Prostate gland (tissue), 2 donors: Measurements from ENCODE around the gene ABL2. TPM values are rescaled to one million over a fixed set of nuclear protein-coding genes. Genes with fewer than 3 reads are reported as not detected.
"Not testable (repeated sequence)": the region's sequence is repeated elsewhere in the genome, so short reads cannot be mapped to it uniquely, and the experiment has no call there.

Experiments used
- DNase-seq: peaks from one replicate; pipeline ENCODE4 v3.0.0-alpha.2; 2019; ENCODE audit warnings: low spot score
- H3K27ac ChIP-seq, 2 donors: fragments of 200-600 bp; sonication (generic); 2 replicates each; pipeline ENCODE4 v1.5.1; 2017 to 2019
- H3K27me3 ChIP-seq: fragments of 200-600 bp; sonication (generic); replicated peaks from 2 replicates; pipeline ENCODE4 v1.5.1; 2019; ENCODE audit not compliant: insufficient read depth
- H3K36me3 ChIP-seq, 2 donors: fragments of 200-600 bp; sonication (generic); 1 replicate in 1 of 2; 2 replicates in 1 of 2; pipeline versions ENCODE4 v1.5.1 to v1.8.1; 2017 to 2019
- H3K4me1 ChIP-seq: fragments of 200-600 bp; sonication (generic); replicated peaks from 2 replicates; pipeline ENCODE4 v1.5.1; 2019
- H3K4me3 ChIP-seq, 2 donors: fragments of 200-600 bp; sonication (generic); 2 replicates each; pipeline ENCODE4 v1.5.1; 2017 to 2019
- H3K9me3 ChIP-seq: fragments of 200-600 bp; sonication (generic); 2 replicates; pipeline ENCODE4 v1.5.1; 2017
- CTCF ChIP-seq, 4 experiments: fragments of 200-600 bp in 2 of 4; fragments of 450-650 bp in 2 of 4; sonication (generic) in 2 of 4; IDR thresholded peaks; 1 replicate in 3 of 4; 2 replicates in 1 of 4; pipeline ENCODE4 v1.5.1; 2016 to 2019; ENCODE audit warnings: antibody characterized with exemption in 4 of 4, mild to moderate bottlenecking in 2 of 4, moderate library complexity in 2 of 4
- POLR2A ChIP-seq: fragments of 450-650 bp; IDR thresholded peaks from one replicate; pipeline ENCODE4 v1.6.1; 2016; ENCODE audit warnings: antibody characterized with exemption, mild to moderate bottlenecking
- POLR2AphosphoS5 ChIP-seq: sonication (generic); formaldehyde crosslinking; IDR thresholded peaks from one replicate; pipeline ENCODE4 v1.6.1; 2017; ENCODE audit warnings: antibody characterized with exemption
- WGBS: methylation state at CpG from one replicate; pipeline ENCODE4 v1.1.5; 2018; 5-methylcytosine and 5-hydroxymethylcytosine counted together
- intact Hi-C: fragments of 100-400 bp; cut with DNase I; formaldehyde crosslinking; loops from one replicate; pipeline ENCODE4 v1.14.2; 2022
- total RNA-seq, 2 donors: library from RNA; depleted of rRNA; stranded (reverse); fragments of >200 nt; gene quantifications; one replicate each; pipeline ENCODE4 v1.1.0, GENCODE V29; 2016

The ABL2 gene
- total RNA-seq, 2 donors from 2014 or later: 12.1 to 18.4 TPM

DNA sequence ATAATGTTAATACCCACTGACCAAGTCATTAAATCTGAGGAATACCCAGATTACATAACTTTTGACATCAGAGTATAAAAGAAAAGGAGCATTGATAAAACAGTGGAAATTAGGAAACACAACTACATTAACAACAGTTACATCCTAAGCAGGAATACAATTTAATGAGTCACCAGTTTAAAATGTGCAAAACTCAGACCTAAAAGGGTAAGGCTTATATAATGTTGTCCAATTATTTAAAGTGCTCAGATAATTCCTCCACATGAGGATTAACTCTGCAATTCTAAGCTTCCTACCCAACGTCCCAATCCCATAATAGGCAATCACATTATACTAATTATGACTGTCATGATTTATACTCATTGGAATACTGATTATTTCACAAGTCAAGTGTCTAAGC, 50.5 kb downstream of the ABL2 start:
- H3K4me3 ChIP-seq: no peak overlapping the region
- intact Hi-C loops: no loop called here
- TF ChIP-seq POLR2AphosphoS5 (no peak), POLR2A (no peak), CTCF (IDR thresholded peaks at IDR 0.05) (no peak)
- H3K4me1 ChIP-seq: no peaks in the 10 kb centered on the region
- H3K27me3 ChIP-seq: no peaks in the 10 kb centered on the region
- no peaks in the 10 kb centered on the region for H3K36me3 ChIP-seq
- no peak for DNase-seq
- H3K9me3 ChIP-seq: no peaks in the 10 kb centered on the region
- 48% methylated on average over 1 of the region's 1 CpG for WGBS
- no peak overlapping the region for H3K27ac ChIP-seq

- H3K9me3 ChIP-seq: no peaks in the 10 kb centered on the region
- no peak for TF ChIP-seq CTCF (IDR thresholded peaks at IDR 0.05)
- TF ChIP-seq POLR2A: no peak
- no peak for TF ChIP-seq POLR2AphosphoS5
- no peak for DNase-seq
- H3K27ac ChIP-seq: no peak overlapping the region
- WGBS: 88% methylated on average over 4 of the region's 4 CpGs
- H3K36me3 ChIP-seq: no peaks in the 10 kb centered on the region
- intact Hi-C loops: no loop called here
- H3K27me3 ChIP-seq: no peaks in the 10 kb centered on the region
- no peaks in the 10 kb centered on the region for H3K4me1 ChIP-seq
- no peak overlapping the region for H3K4me3 ChIP-seq
Measured at GRCh38 chr1:179178183-179178582, 51.3 kb downstream of the ABL2 start.

DNA sequence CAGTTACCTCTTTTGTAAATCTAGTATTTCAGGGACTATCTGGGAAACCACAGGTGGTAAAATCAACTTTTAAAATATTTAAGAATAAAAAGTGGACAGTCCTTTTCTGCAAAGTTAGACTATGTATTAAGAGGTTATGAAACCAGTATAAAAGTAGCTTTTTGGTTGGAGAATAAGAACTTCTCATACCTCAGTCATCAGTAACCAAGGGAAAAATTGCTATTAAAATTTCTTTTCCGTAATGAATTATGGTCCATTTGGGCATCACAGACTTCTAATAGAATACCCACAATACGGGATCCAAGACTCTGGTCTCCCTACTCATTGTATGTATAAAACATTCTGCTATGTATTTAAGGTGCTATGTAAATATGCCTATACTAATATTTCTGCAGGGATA, 51.9 kb downstream of the ABL2 start:
- WGBS: 88% methylated on average over 2 of the region's 2 CpGs
- H3K4me3 ChIP-seq: no peak overlapping the region
- H3K36me3 ChIP-seq: no peaks in the 10 kb centered on the region
- H3K4me1 ChIP-seq: no peaks in the 10 kb centered on the region
- no peaks in the 10 kb centered on the region for H3K9me3 ChIP-seq
- no peak overlapping the region for H3K27ac ChIP-seq
- no peak for TF ChIP-seq POLR2AphosphoS5
- no peak for TF ChIP-seq POLR2A
- no peak for TF ChIP-seq CTCF (IDR thresholded peaks at IDR 0.05)
- no peaks in the 10 kb centered on the region for H3K27me3 ChIP-seq
- DNase-seq: no peak
- intact Hi-C loops: no loop called here

- Histone ChIP-seq H3K27ac (no peak overlapping the region), H3K9me3 (no peaks in the 10 kb centered on the region), H3K4me3 (no peak overlapping the region), H3K4me1 (no peaks in the 10 kb centered on the region), H3K27me3 (no peaks in the 10 kb centered on the region), H3K36me3 (no peaks in the 10 kb centered on the region)
- TF ChIP-seq CTCF (IDR thresholded peaks at IDR 0.05) (no peak), POLR2AphosphoS5 (no peak), POLR2A (no peak)
- WGBS: 24% methylated on average over 2 of the region's 2 CpGs
- DNase-seq: no peak
- intact Hi-C loops: no loop called here
Measured at GRCh38 chr1:179177182-179177581, 52.3 kb downstream of the ABL2 start.

GRCh38 chr1:179175011-179175841, 54.3 kb downstream of the ABL2 start:
- Histone ChIP-seq H3K4me1 (no peaks in the 10 kb centered on the region), H3K4me3 (no peak overlapping the region), H3K9me3 (no peaks in the 10 kb centered on the region), H3K36me3 (no peaks in the 10 kb centered on the region), H3K27ac (peak overlapping the region in 1 of 2 donors; percentile 6), H3K27me3 (no peaks in the 10 kb centered on the region)
- intact Hi-C loops: no loop called here
- 46% methylated on average over 2 of the region's 2 CpGs for WGBS
- peak; percentile 17 for DNase-seq
- no peak for TF ChIP-seq POLR2A
- no peak for TF ChIP-seq CTCF (IDR thresholded peaks at IDR 0.05)
- peak; percentile 11 for TF ChIP-seq POLR2AphosphoS5

DNA sequence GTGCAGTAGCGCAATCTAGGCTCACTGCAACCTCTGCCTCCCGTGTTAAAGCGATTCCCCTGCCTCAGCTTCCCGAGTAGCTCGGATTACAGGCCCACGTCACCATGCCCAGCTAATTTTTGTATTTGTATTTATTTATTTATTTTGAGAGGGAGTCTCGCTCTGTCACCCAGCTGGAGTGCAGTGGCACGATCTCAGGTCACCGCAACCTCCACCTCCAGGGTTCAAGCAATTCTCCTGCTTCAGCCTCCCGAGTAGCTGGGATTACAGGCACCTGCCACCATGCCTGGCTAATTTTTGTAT, 59.1 kb downstream of the ABL2 start:
- H3K27ac ChIP-seq, H3K9me3 ChIP-seq, H3K36me3 ChIP-seq, DNase-seq, H3K4me1 ChIP-seq, intact Hi-C loops, H3K4me3 ChIP-seq, H3K27me3 ChIP-seq: not testable (repeated sequence)
- 98% methylated on average over 10 of the region's 10 CpGs for WGBS
